B cell (primary cell): Measurements from ENCODE around the gene MCOLN3. TPM values are rescaled to one million over a fixed set of nuclear protein-coding genes. Genes with fewer than 3 reads are reported as not detected.

Experiments used
- ATAC-seq: fragments of 200-7000 bp; cut with Tn5 transposase; one replicate; pipeline ENCODE4 v1.10.0; 2021; ENCODE audit warnings: low read depth, mild to moderate bottlenecking, moderate number of reproducible peaks, moderate library complexity
- CTCF ChIA-PET: fragments of 350-600 bp; sonication (Branson Sonifier 250); formaldehyde crosslinking; loops from one replicate; lab custom pipeline; 2021; ENCODE audit warnings: antibody characterized with exemption, inconsistent platforms; lab: Charles Lee
- POLR2A ChIA-PET: fragments of 350-600 bp; sonication (Branson Sonifier 250); formaldehyde crosslinking; loops from one replicate; lab custom pipeline; 2021; ENCODE audit warnings: antibody characterized with exemption; lab: Charles Lee
- DNase-seq: peaks from one replicate; pipeline ENCODE4 v3.0.0; 2013
- H2AFZ ChIP-seq: 2 replicates; pipeline ENCODE4 v1.6.1; 2012; ENCODE audit warnings: mild to moderate bottlenecking, low read depth, low read length; ENCODE audit not compliant: insufficient read depth, poor library complexity, severe bottlenecking
- H3K27ac ChIP-seq, 2 donors: 1 replicate in 1 of 2; 2 replicates in 1 of 2; pipeline ENCODE4 v1.5.1; 2012 to 2013; ENCODE audit warnings: low read length in 2 of 2, mild to moderate bottlenecking in 2 of 2, moderate library complexity in 1 of 2
- H3K27me3 ChIP-seq, 4 experiments: fragments of 200-600 bp in 1 of 4; sonication (generic) in 1 of 4; replicated peaks in 1 of 4; 1 replicate in 2 of 4; 2 replicates in 2 of 4; pipeline versions ENCODE4 v1.6.1 to v1.7.0; 2013 to 2016; ENCODE audit warnings: low read length in 3 of 4, mild to moderate bottlenecking in 2 of 4, mixed read lengths in 1 of 4, moderate library complexity in 1 of 4; ENCODE audit not compliant: insufficient read depth in 4 of 4, control insufficient read depth in 3 of 4; ENCODE audit errors: control extremely low read depth in 1 of 4
- H3K36me3 ChIP-seq, 2 experiments: replicated peaks in 1 of 2; 1 replicate in 1 of 2; 2 replicates in 1 of 2; pipeline versions ENCODE4 v1.6.1 to v1.7.1; 2013; ENCODE audit warnings: low read length in 1 of 2; ENCODE audit not compliant: insufficient read depth in 2 of 2, control insufficient read depth in 1 of 2; ENCODE audit errors: control extremely low read depth in 1 of 2, extremely low read depth in 1 of 2
- H3K4me1 ChIP-seq, 2 donors: fragments of 200-600 bp in 1 of 2; sonication (generic) in 1 of 2; 1 replicate in 1 of 2; 2 replicates in 1 of 2; pipeline versions ENCODE4 v1.5.1 to v1.6.1; 2013 to 2017; ENCODE audit warnings: low read length in 2 of 2; ENCODE audit not compliant: control insufficient read depth in 2 of 2, insufficient read depth in 2 of 2
- H3K4me2 ChIP-seq: replicated peaks from 2 replicates; pipeline ENCODE3; 2012; ENCODE audit warnings: mild to moderate bottlenecking, low read depth, low read length; ENCODE audit not compliant: poor library complexity, severe bottlenecking
- H3K4me3 ChIP-seq, 5 experiments: fragments of 200-600 bp in 1 of 5; sonication (generic) in 1 of 5; 1 replicate in 3 of 5; 2 replicates in 2 of 5; pipeline versions ENCODE4 v1.5.1 to v1.7.0; 2011 to 2016; ENCODE audit warnings: low read length in 4 of 5, mild to moderate bottlenecking in 4 of 5, low read depth in 2 of 5, control low read depth in 1 of 5, moderate library complexity in 1 of 5; ENCODE audit not compliant: insufficient read depth in 1 of 5; ENCODE audit errors: control extremely low read depth in 1 of 5, extremely low read depth in 1 of 5
- H3K79me2 ChIP-seq: fragments of 200-600 bp; sonication (generic); one replicate; pipeline ENCODE4 v1.6.0; 2016; ENCODE audit warnings: low read length; ENCODE audit not compliant: control insufficient read depth, insufficient read depth
- H3K9ac ChIP-seq: fragments of 200-600 bp; sonication (generic); 2 replicates; pipeline ENCODE4 v1.6.1; 2017; ENCODE audit warnings: mild to moderate bottlenecking, low read length, moderate library complexity
- H3K9me3 ChIP-seq, 3 donors: one replicate each; pipeline versions ENCODE4 v1.6.1 to v1.7.1; 2013; ENCODE audit warnings: low read length in 2 of 3; ENCODE audit not compliant: control insufficient read depth in 2 of 3, insufficient read depth in 1 of 3; ENCODE audit errors: control extremely low read depth in 1 of 3
- H4K20me1 ChIP-seq: 2 replicates; pipeline ENCODE4 v1.6.0; 2012; ENCODE audit warnings: mild to moderate bottlenecking, low read length; ENCODE audit not compliant: insufficient read depth, control insufficient read depth, poor library complexity, severe bottlenecking
- H3K27ac Mint-ChIP-seq: one replicate; pipeline ENCODE4 v1.8.0; 2021; ENCODE audit warnings: mixed read lengths
- H3K27me3 Mint-ChIP-seq: one replicate; pipeline ENCODE4 v1.8.0; 2021; ENCODE audit warnings: mixed read lengths
- H3K4me1 Mint-ChIP-seq: one replicate; pipeline ENCODE4 v1.8.0; 2021; ENCODE audit warnings: mixed read lengths
- H3K4me3 Mint-ChIP-seq: one replicate; pipeline ENCODE4 v1.8.0; 2021; ENCODE audit warnings: mixed read lengths
- H3K9me3 Mint-ChIP-seq: one replicate; pipeline ENCODE4 v1.8.0; 2022; ENCODE audit warnings: mixed read lengths; ENCODE audit not compliant: insufficient read depth
- EZH2 ChIP-seq: IDR thresholded peaks from 2 replicates; pipeline ENCODE4 v1.6.1; 2012; ENCODE audit warnings: borderline replicate concordance, low read depth, mild to moderate bottlenecking, moderate library complexity, low read length; ENCODE audit not compliant: insufficient read depth, poor library complexity, severe bottlenecking
- WGBS: methylation state at CpG from one replicate; pipeline ENCODE4 v1.1.5; 2013; ENCODE audit warnings: missing lambda C conversion rate; ENCODE audit not compliant: insufficient coverage; 5-methylcytosine and 5-hydroxymethylcytosine counted together
- intact Hi-C: fragments of 100-400 bp; cut with micrococcal nuclease; formaldehyde crosslinking; loops from one replicate; pipeline ENCODE4 v1.10.0; 2022
- polyA plus RNA-seq: library from polyadenylated mRNA; depleted of rRNA; stranded (reverse); fragments of >200 nt; gene quantifications from 2 replicates; pipeline ENCODE4 v1.2.3, GENCODE V29; 2012
- total RNA-seq, 2 donors: library from RNA; stranded (reverse); fragments of 120-200 nt in 1 of 2; gene quantifications; 1 replicate in 1 of 2; 2 replicates in 1 of 2; pipeline versions ENCODE4 v1.2.3 to v1.2.4, GENCODE V29; 2013 to 2022
- TF ChIP-seq, protein P1 (sequence below): fragments of 200-600 bp; IDR thresholded peaks from one replicate; pipeline ENCODE4 v1.8.0; 2022; ENCODE audit warnings: antibody characterized with exemption, mild to moderate bottlenecking

The MCOLN3 gene
- total and polyA plus RNA-seq, 2 donors (not counting 1 experiment from before 2014, with no cell fraction given): 0.10 TPM; not detected in 1

DNA sequence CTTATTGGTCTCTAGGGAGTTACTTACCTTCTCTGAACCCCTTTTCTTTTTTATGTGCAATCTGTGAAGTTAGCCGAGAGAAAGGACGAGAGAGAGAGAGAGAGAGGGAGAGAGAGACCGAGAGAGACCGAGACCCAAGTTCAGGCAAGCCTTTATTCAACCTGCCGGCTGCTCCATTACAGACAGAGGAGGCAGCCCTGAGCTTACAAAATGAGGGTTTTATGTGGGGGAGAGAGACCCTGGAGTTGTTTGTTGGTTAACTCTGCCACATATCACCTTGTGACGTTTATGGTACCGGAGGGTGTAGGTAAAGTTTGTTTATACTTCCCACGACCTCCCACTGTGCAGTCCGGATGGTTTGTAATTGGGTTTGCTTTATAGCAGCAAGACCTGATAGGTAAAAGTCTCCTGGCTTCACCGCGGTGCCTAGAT lies 1.5 kb upstream of the MCOLN3 start:
- no peak overlapping the region for H2AFZ ChIP-seq
- Mint-ChIP-seq H3K4me3 (peak overlapping the region; percentile 35), H3K9me3 (no peaks in the 10 kb centered on the region), H3K27ac (no peak overlapping the region), H3K27me3 (peaks cover 44% of the 10 kb centered on the region), H3K4me1 (peaks cover 14% of the 10 kb centered on the region)
- H3K9ac ChIP-seq: no peak overlapping the region
- peaks cover 0 to 36% (median 34%) of the 10 kb centered on the region in 4 experiments for H3K27me3 ChIP-seq
- no peaks in the 10 kb centered on the region for H3K36me3 ChIP-seq
- peaks cover 14 to 19% of the 10 kb centered on the region in 2 donors for H3K4me1 ChIP-seq
- H3K27ac ChIP-seq: no peak overlapping the region
- CTCF ChIA-PET: interaction anchor here (0.6 to 0.9 kb wide), 2 partner anchors 22 to 219 kb away, joined by 3 read pairs; no protein-coding TSS in a partner anchor
- H3K9me3 ChIP-seq: peaks cover 0 to 1% (median 0%) of the 10 kb centered on the region in 3 donors
- no peaks in the 10 kb centered on the region for H3K79me2 ChIP-seq
- no peak for ATAC-seq
- H3K4me3 ChIP-seq: no peak overlapping the region
- 71% methylated on average over 7 of the region's 11 CpGs for WGBS
- POLR2A ChIA-PET: no interaction called here
- no peak for DNase-seq
- H3K4me2 ChIP-seq: no peak overlapping the region
- no peaks in the 10 kb centered on the region for H4K20me1 ChIP-seq
- TF ChIP-seq, protein P1, sequence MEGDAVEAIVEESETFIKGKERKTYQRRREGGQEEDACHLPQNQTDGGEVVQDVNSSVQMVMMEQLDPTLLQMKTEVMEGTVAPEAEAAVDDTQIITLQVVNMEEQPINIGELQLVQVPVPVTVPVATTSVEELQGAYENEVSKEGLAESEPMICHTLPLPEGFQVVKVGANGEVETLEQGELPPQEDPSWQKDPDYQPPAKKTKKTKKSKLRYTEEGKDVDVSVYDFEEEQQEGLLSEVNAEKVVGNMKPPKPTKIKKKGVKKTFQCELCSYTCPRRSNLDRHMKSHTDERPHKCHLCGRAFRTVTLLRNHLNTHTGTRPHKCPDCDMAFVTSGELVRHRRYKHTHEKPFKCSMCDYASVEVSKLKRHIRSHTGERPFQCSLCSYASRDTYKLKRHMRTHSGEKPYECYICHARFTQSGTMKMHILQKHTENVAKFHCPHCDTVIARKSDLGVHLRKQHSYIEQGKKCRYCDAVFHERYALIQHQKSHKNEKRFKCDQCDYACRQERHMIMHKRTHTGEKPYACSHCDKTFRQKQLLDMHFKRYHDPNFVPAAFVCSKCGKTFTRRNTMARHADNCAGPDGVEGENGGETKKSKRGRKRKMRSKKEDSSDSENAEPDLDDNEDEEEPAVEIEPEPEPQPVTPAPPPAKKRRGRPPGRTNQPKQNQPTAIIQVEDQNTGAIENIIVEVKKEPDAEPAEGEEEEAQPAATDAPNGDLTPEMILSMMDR: no peak
- no peak for TF ChIP-seq EZH2
- intact Hi-C loops: loop anchor here (1.0 to 5.0 kb wide), 5 partner anchors 13 to 208 kb away; partner anchors contain the start of genes C1orf52, MCOLN2 and SYDE2
